Endothelial cell of umbilical vein (primary cell): ENCODE results near the gene STX8. TPM values are rescaled to one million over a fixed set of nuclear protein-coding genes. Genes with fewer than 3 reads are reported as not detected.

Source experiments
- BruUV-seq: library from RNA; stranded (reverse); fragments of 400-500 nt; replicated peaks from 2 replicates; lab custom pipeline; 2021; lab: Mats Ljungman, UMichigan
- CTCF ChIA-PET: fragments of 300-600, 350-600 bp; sonication (Branson Sonifier 250); formaldehyde crosslinking; loops from one replicate; lab custom pipeline; 2021; ENCODE audit warnings: antibody characterized with exemption, inconsistent platforms; lab: Charles Lee
- POLR2A ChIA-PET: fragments of 300-600, 350-600 bp; sonication (Branson Sonifier 250); formaldehyde crosslinking; loops from one replicate; lab custom pipeline; 2021; ENCODE audit warnings: antibody characterized with exemption, inconsistent platforms; lab: Charles Lee
- DNase-seq: peaks from one replicate; pipeline ENCODE4 v3.0.0-alpha.2; 2011; ENCODE audit warnings: low read depth, low spot score
- FAIRE-seq: peaks from 2 replicates; lab custom pipeline; 2011; peaks lifted over from hg19 to GRCh38; lab: Jason Lieb, UNC
- H2AFZ ChIP-seq: 2 replicates; pipeline ENCODE4 v1.6.0; 2012; ENCODE audit warnings: low read depth, low read length, control low read depth, inconsistent platforms
- H3K27ac ChIP-seq: 2 replicates; pipeline ENCODE4 v1.5.1; 2011; ENCODE audit warnings: low read depth, mild to moderate bottlenecking, control low read depth, low read length, moderate library complexity; ENCODE audit not compliant: insufficient read depth
- H3K27me3 ChIP-seq, 2 experiments: 2 replicates each; pipeline versions ENCODE4 v1.6.0 to v1.6.1; 2011; ENCODE audit warnings: low read length in 2 of 2, mixed read lengths in 1 of 2; ENCODE audit not compliant: control insufficient read depth in 2 of 2, insufficient read depth in 2 of 2
- H3K36me3 ChIP-seq, 2 experiments: 2 replicates in 1 of 2; 3 replicates in 1 of 2; pipeline ENCODE4 v1.5.1; 2011; ENCODE audit warnings: low read length in 2 of 2, mild to moderate bottlenecking in 1 of 2, moderate library complexity in 1 of 2; ENCODE audit not compliant: control insufficient read depth in 2 of 2, insufficient read depth in 2 of 2; ENCODE audit errors: extremely low read depth in 1 of 2
- H3K4me1 ChIP-seq: 3 replicates; pipeline ENCODE4 v1.5.1; 2011; ENCODE audit warnings: mild to moderate bottlenecking, low read length; ENCODE audit not compliant: control insufficient read depth, insufficient read depth; ENCODE audit errors: extremely low read depth
- H3K4me2 ChIP-seq: 2 replicates; pipeline ENCODE4 v1.6.1; 2011; ENCODE audit warnings: low read length, control low read depth, mixed read lengths; ENCODE audit not compliant: insufficient read depth
- H3K4me3 ChIP-seq, 3 experiments: fragments of 200-600 bp in 1 of 3; sonication (generic), shearing (Covaris generic) in 1 of 3; replicated peaks in 1 of 3; 2 replicates each; pipeline ENCODE4 v1.5.1; 2011 to 2016; ENCODE audit warnings: control low read depth in 3 of 3, low read length in 3 of 3, mild to moderate bottlenecking in 2 of 3, inconsistent platforms in 1 of 3, low read depth in 1 of 3, moderate library complexity in 1 of 3; ENCODE audit not compliant: insufficient read depth in 1 of 3
- H3K79me2 ChIP-seq: 2 replicates; pipeline ENCODE4 v1.6.0; 2012; ENCODE audit warnings: low read length, inconsistent platforms; ENCODE audit not compliant: control insufficient read depth, insufficient read depth
- H3K9ac ChIP-seq: replicated peaks from 2 replicates; pipeline ENCODE3; 2011; ENCODE audit warnings: low read length, control low read depth; ENCODE audit not compliant: insufficient read depth; ENCODE audit errors: extremely low read depth
- H3K9me1 ChIP-seq: replicated peaks from 3 replicates; pipeline ENCODE4 v1.6.0; 2011; ENCODE audit warnings: mild to moderate bottlenecking, low read length; ENCODE audit not compliant: control insufficient read depth, insufficient read depth; ENCODE audit errors: extremely low read depth
- H3K9me3 ChIP-seq: replicated peaks from 2 replicates; pipeline ENCODE4 v1.5.1; 2012; ENCODE audit warnings: low read length, inconsistent platforms; ENCODE audit not compliant: control insufficient read depth, insufficient read depth
- H4K20me1 ChIP-seq: replicated peaks from 2 replicates; pipeline ENCODE3; 2011; ENCODE audit warnings: mild to moderate bottlenecking, low read length; ENCODE audit not compliant: control insufficient read depth, insufficient read depth; ENCODE audit errors: extremely low read depth
- EZH2 ChIP-seq: IDR thresholded peaks from 2 replicates; pipeline ENCODE4 v1.6.1; 2012; ENCODE audit warnings: borderline replicate concordance, low read depth, mild to moderate bottlenecking, moderate library complexity, low read length, inconsistent platforms; ENCODE audit not compliant: severe bottlenecking
- FOS ChIP-seq: IDR thresholded peaks from 2 replicates; pipeline ENCODE4 v1.6.1; 2011; ENCODE audit warnings: mild to moderate bottlenecking, low read length, moderate library complexity, borderline replicate concordance; ENCODE audit not compliant: insufficient read depth
- GATA2 ChIP-seq: IDR thresholded peaks from 2 replicates; pipeline ENCODE4 v1.7.0; 2011; ENCODE audit warnings: low read depth, mild to moderate bottlenecking, moderate library complexity, mixed read lengths, low read length; ENCODE audit not compliant: insufficient read length, insufficient read depth
- MYC ChIP-seq: IDR thresholded peaks from one replicate; pipeline ENCODE4 v1.6.1; 2011; ENCODE audit warnings: mild to moderate bottlenecking, low read depth, low read length
- POLR2AphosphoS5 ChIP-seq: IDR thresholded peaks from 2 replicates; pipeline ENCODE4 v1.6.1; 2012; ENCODE audit warnings: low read depth, mild to moderate bottlenecking, control low read depth, low read length, moderate library complexity; ENCODE audit not compliant: insufficient read depth
- dilution Hi-C: fragments of 300-500 bp; cut with MboI; formaldehyde crosslinking; loops from one replicate; pipeline ENCODE4 v1.15.0; 2019; ENCODE audit warnings: low sequenced_read_pairs; ENCODE audit not compliant: extremely low pct_ligation_motif_present
- intact Hi-C: fragments of 100-400 bp; cut with micrococcal nuclease; formaldehyde crosslinking; loops from one replicate; pipeline ENCODE4 v1.10.0; 2022
- polyA plus RNA-seq, 4 experiments: library from polyadenylated mRNA; depleted of rRNA in 3 of 4; stranded (reverse) in 3 of 4; unstranded in 1 of 4; fragments of >200 nt; gene quantifications; 2 replicates each; pipeline versions ENCODE4 v1.2.1 to v1.2.3, GENCODE V29; 2011 to 2012; ENCODE audit warnings: missing spikeins in 1 of 4
- total RNA-seq: library from RNA; stranded (reverse); gene quantifications from 2 replicates; pipeline ENCODE4 v1.2.3, GENCODE V29; 2021
- TF ChIP-seq, protein P1 (sequence below), 2 donors: IDR thresholded peaks; 1 replicate in 1 of 2; 2 replicates in 1 of 2; pipeline ENCODE4 v1.5.1; 2011; ENCODE audit warnings: low read length in 2 of 2, mild to moderate bottlenecking in 2 of 2, moderate library complexity in 2 of 2, control low read depth in 1 of 2, inconsistent platforms in 1 of 2, low read depth in 1 of 2; ENCODE audit not compliant: insufficient read depth in 1 of 2; ENCODE audit errors: extremely low read depth in 1 of 2

Gene STX8
- total and polyA plus RNA-seq, 2 donors (not counting 3 experiments of a cell fraction or from before 2014, with no cell fraction given): 25.9 to 67.3 TPM

GRCh38 chr17:9219631-9220397 lies 355.8 kb downstream of the STX8 start:
- TF ChIP-seq EZH2 (no peak), MYC (no peak), GATA2 (no peak), FOS (no peak), POLR2AphosphoS5 (no peak)
- TF ChIP-seq, protein P1, sequence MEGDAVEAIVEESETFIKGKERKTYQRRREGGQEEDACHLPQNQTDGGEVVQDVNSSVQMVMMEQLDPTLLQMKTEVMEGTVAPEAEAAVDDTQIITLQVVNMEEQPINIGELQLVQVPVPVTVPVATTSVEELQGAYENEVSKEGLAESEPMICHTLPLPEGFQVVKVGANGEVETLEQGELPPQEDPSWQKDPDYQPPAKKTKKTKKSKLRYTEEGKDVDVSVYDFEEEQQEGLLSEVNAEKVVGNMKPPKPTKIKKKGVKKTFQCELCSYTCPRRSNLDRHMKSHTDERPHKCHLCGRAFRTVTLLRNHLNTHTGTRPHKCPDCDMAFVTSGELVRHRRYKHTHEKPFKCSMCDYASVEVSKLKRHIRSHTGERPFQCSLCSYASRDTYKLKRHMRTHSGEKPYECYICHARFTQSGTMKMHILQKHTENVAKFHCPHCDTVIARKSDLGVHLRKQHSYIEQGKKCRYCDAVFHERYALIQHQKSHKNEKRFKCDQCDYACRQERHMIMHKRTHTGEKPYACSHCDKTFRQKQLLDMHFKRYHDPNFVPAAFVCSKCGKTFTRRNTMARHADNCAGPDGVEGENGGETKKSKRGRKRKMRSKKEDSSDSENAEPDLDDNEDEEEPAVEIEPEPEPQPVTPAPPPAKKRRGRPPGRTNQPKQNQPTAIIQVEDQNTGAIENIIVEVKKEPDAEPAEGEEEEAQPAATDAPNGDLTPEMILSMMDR (IDR thresholded peaks at IDR 0.05; ENCODE audit: extremely low read depth in 1 of 2, insufficient read depth in 1 of 2, low read depth in 1 of 2, low read length in 2 of 2): no peak
- no peaks in the 10 kb centered on the region for H4K20me1 ChIP-seq
- no peaks in the 10 kb centered on the region for H3K4me1 ChIP-seq
- ChIA-PET POLR2A (no interaction called here), CTCF (no interaction called here)
- H3K27me3 ChIP-seq: no peaks in the 10 kb centered on the region
- dilution Hi-C loops: no loop called here
- DNase-seq (no peak), FAIRE-seq (no peak)
- H3K9me3 ChIP-seq: no peaks in the 10 kb centered on the region
- no peaks in the 10 kb centered on the region for H3K79me2 ChIP-seq
- H3K36me3 ChIP-seq: no peaks in the 10 kb centered on the region
- no peak overlapping the region for H3K4me3 ChIP-seq
- no TSS peak for BruUV-seq
- no peaks in the 10 kb centered on the region for H3K9me1 ChIP-seq
- intact Hi-C loops: no loop called here
- H3K9ac ChIP-seq: no peak overlapping the region
- H3K4me2 ChIP-seq: no peak overlapping the region
- no peak overlapping the region for H3K27ac ChIP-seq
- H2AFZ ChIP-seq: no peak overlapping the region
